MM.1S (cell line): ENCODE data around the gene COQ9.
A peak's percentile ranks its signal among the peaks of the same experiment; 100 is the strongest.
"Not testable (repeated sequence)": the region's sequence is repeated elsewhere in the genome, so short reads cannot be mapped to it uniquely, and the experiment has no call there.

Source experiments
- DNase-seq: peaks from one replicate; pipeline ENCODE4 v3.0.0-alpha.2; 2015
- H2AFZ ChIP-seq: fragments of 300-600 bp; sonication (generic); 2 replicates; pipeline ENCODE4 v1.6.0; 2016; ENCODE audit warnings: antibody characterized with exemption, low read length
- H3F3A ChIP-seq: fragments of 300-600 bp; sonication (generic); 2 replicates; pipeline ENCODE4 v1.6.1; 2016; ENCODE audit warnings: mild to moderate bottlenecking, antibody characterized with exemption, low read length, moderate library complexity, mixed read lengths; ENCODE audit not compliant: insufficient read depth
- H3K27ac ChIP-seq: fragments of 300-600 bp; sonication (generic); 2 replicates; pipeline ENCODE4 v1.5.1; 2016; ENCODE audit warnings: mild to moderate bottlenecking, low read length
- H3K27me3 ChIP-seq: fragments of 300-600 bp; sonication (generic); replicated peaks from 2 replicates; pipeline ENCODE4 v1.6.0; 2016; ENCODE audit warnings: low read length; ENCODE audit not compliant: insufficient read depth
- H3K36me3 ChIP-seq: fragments of 300-600 bp; sonication (generic); replicated peaks from 2 replicates; pipeline ENCODE4 v1.6.1; 2016; ENCODE audit warnings: mild to moderate bottlenecking, low read length, mixed read lengths; ENCODE audit not compliant: insufficient read depth
- H3K4me1 ChIP-seq: fragments of 300-600 bp; sonication (generic); 2 replicates; pipeline ENCODE4 v1.6.1; 2016; ENCODE audit warnings: low read length, mixed read lengths
- H3K4me2 ChIP-seq: fragments of 300-600 bp; sonication (generic); 2 replicates; pipeline ENCODE4 v1.6.0; 2016; ENCODE audit warnings: low read depth, low read length
- H3K4me3 ChIP-seq: fragments of 300-600 bp; sonication (generic); 2 replicates; pipeline ENCODE4 v1.5.1; 2016; ENCODE audit warnings: low read length, mixed read lengths
- H3K79me2 ChIP-seq: fragments of 300-600 bp; sonication (generic); 2 replicates; pipeline ENCODE4 v1.6.1; 2016; ENCODE audit warnings: mixed run types, low read length, mixed read lengths
- H3K9ac ChIP-seq: fragments of 300-600 bp; sonication (generic); 2 replicates; pipeline ENCODE4 v1.6.1; 2016; ENCODE audit warnings: low read length, mixed read lengths
- H3K9me2 ChIP-seq: fragments of 300-600 bp; sonication (generic); replicated peaks from 2 replicates; pipeline ENCODE4 v1.6.1; 2016; ENCODE audit warnings: mild to moderate bottlenecking, low read length, mixed read lengths; ENCODE audit not compliant: insufficient read depth
- H3K9me3 ChIP-seq: fragments of 300-600 bp; sonication (generic); replicated peaks from 2 replicates; pipeline ENCODE4 v1.6.1; 2016; ENCODE audit warnings: mild to moderate bottlenecking, low read length, mixed read lengths; ENCODE audit not compliant: insufficient read depth
- H4K20me1 ChIP-seq: fragments of 300-600 bp; sonication (generic); 2 replicates; pipeline ENCODE4 v1.6.1; 2016; ENCODE audit warnings: mild to moderate bottlenecking, low read length, moderate library complexity, mixed read lengths; ENCODE audit not compliant: insufficient read depth
- EZH2 ChIP-seq: fragments of 300-600 bp; sonication (generic); optimal IDR thresholded peaks from 2 replicates; pipeline ENCODE3; 2017; ENCODE audit warnings: low read depth, mild to moderate bottlenecking, antibody characterized with exemption, low read length, mixed read lengths
- EZH2phosphoT487 ChIP-seq: fragments of 300-600 bp; sonication (generic); IDR thresholded peaks from 2 replicates; pipeline ENCODE4 v1.6.1; 2018; ENCODE audit warnings: antibody characterized with exemption, low read length
- TF ChIP-seq, protein P1 (sequence below): fragments of 300-600 bp; sonication (generic); IDR thresholded peaks from 2 replicates; pipeline ENCODE4 v1.5.1; 2016; ENCODE audit warnings: antibody characterized with exemption, low read length, mixed read lengths

The COQ9 gene, protein sequence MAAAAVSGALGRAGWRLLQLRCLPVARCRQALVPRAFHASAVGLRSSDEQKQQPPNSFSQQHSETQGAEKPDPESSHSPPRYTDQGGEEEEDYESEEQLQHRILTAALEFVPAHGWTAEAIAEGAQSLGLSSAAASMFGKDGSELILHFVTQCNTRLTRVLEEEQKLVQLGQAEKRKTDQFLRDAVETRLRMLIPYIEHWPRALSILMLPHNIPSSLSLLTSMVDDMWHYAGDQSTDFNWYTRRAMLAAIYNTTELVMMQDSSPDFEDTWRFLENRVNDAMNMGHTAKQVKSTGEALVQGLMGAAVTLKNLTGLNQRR

DNA sequence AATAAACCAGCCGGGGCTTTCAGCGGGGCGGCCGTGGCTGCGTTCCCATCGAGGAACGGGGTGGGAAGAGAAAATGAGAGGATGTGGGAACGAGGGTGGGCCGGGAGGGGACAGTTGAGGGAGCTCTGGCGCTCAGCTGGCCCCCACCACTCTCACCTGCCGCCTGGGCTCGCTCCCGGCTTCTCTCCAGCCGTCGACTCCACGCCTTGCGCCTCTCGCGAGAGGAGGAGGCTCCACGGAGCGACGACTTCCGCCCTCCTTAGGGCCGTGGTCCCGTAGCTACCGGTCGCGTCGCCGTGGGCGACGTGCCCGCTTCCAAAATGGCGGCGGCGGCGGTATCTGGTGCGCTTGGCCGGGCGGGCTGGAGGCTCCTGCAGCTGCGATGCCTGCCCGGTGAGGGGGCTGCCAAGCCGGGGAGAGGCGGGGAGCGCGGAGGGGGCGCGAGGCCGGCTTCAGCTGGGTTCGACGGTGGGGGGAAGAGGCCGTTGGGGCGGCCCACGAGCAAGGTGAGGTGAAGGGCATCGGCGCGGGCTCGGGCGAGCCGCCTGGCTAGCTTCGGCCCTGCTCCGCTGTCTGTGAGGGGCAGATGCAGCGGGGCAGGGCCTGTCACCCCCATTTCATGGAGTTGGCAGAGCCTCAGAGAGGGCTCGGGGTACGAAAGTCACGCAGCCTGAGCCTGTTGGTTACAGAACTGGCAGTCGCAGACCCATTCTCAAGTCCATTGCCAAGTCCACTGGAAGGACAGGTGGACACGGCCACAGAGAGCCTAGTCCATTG is at the start of gene COQ9, which contains the start of gene CIAPIN1:
Gene COQ9 (plus strand): TSS at position 294 of the 777 bp plus-strand sequence. CDS start 27 bp downstream, at position 321.
Gene CIAPIN1 (minus strand): TSS at position 200 of the 777 bp plus-strand sequence. CDS start 6,457 bp downstream, outside the sequence.
- H3K79me2 ChIP-seq, result peaks cover 69% of the 10 kb centered on the region
- no peaks in the 10 kb centered on the region for H3K9me3 ChIP-seq
- H3K4me3 ChIP-seq, result peak within 1 kb of the TSS; percentile 95
- DNase-seq, result peak; percentile 95
- peak within 1 kb of the TSS; percentile 93 for H3K4me2 ChIP-seq
- H3K4me1 ChIP-seq, result peaks cover 8% of the 10 kb centered on the region; the same call in 1 of the 2 replicates
- peak within 1 kb of the TSS; percentile 99 for H3K9ac ChIP-seq
- 0 out of 2 replicates have a peak, but pooled peaks cover 4% of the 10 kb centered on the region for H3K36me3 ChIP-seq
- TF ChIP-seq EZH2phosphoT487 (no peak), EZH2 (no peak)
- TF ChIP-seq, protein P1, sequence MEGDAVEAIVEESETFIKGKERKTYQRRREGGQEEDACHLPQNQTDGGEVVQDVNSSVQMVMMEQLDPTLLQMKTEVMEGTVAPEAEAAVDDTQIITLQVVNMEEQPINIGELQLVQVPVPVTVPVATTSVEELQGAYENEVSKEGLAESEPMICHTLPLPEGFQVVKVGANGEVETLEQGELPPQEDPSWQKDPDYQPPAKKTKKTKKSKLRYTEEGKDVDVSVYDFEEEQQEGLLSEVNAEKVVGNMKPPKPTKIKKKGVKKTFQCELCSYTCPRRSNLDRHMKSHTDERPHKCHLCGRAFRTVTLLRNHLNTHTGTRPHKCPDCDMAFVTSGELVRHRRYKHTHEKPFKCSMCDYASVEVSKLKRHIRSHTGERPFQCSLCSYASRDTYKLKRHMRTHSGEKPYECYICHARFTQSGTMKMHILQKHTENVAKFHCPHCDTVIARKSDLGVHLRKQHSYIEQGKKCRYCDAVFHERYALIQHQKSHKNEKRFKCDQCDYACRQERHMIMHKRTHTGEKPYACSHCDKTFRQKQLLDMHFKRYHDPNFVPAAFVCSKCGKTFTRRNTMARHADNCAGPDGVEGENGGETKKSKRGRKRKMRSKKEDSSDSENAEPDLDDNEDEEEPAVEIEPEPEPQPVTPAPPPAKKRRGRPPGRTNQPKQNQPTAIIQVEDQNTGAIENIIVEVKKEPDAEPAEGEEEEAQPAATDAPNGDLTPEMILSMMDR, result no peak
- H2AFZ ChIP-seq, result peak within 1 kb of the TSS; percentile 92
- peak within 1 kb of the TSS; percentile 64 for H3K27ac ChIP-seq
- no peaks in the 10 kb centered on the region for H3F3A ChIP-seq
- H3K27me3 ChIP-seq, result no peaks in the 10 kb centered on the region
- H4K20me1 ChIP-seq, result no peaks in the 10 kb centered on the region
- no peaks in the 10 kb centered on the region for H3K9me2 ChIP-seq

DNA sequence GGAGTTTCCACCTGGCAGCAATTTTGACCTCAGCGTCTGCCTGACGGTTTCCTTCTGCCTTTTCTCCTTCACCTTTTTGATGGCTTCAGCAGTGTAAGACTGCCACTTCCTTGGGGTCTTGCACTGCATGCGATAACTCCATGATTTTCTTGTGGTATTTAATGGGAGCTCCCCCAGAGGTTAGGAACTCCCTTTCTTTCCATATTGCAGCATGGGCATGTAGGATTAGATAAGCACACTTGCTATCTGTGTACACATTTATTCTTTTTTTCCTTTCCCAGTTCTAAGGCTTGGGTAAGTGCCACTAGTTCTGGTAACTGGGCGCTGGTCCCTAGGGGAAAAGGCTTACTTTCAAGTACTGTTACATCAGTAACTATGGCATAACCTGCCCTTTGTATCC is 49.8 kb upstream of the COQ9 start:
- H3K4me1 ChIP-seq, H3K36me3 ChIP-seq, H3K27me3 ChIP-seq, H3K27ac ChIP-seq, H3K79me2 ChIP-seq, H3K9me2 ChIP-seq, DNase-seq, H3F3A ChIP-seq, H3K9ac ChIP-seq, H4K20me1 ChIP-seq, H3K9me3 ChIP-seq, H3K4me2 ChIP-seq, H2AFZ ChIP-seq, H3K4me3 ChIP-seq: not testable (repeated sequence)

DNA sequence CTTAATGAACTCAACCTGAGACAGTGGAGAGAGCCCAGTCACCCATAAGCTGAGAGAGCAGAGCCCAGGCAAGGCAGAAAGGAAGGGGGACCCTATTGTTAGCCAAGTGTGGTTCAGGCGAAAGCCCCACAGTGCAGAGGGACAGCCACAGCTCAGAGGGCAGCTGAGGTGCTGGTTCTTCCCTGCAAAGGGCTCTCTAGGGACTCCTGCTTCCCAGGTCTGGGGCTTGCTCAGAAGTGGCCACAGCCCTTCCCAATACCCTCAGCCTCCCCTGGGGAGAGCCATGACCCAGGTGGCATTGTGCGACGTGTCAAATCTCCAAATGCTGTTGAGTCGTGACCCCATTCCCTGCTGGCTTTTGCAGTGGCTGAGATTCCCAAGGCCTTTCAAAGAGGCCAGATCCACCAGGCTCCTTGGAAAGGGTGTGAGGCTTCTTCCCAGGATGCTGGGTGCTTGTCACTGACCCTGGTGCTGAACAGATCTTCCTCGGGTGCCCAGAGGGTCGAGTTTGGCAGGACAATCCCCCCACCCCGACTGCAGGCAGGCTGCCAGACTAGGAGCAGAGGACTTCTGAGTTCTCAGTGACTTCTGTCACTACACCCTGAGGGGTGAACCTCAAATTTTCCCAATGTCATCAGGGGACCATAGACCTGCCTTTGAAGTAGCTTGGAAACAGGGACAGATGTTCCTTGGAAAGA is 45.2 kb upstream of the COQ9 start:
- H3K36me3 ChIP-seq, result no peaks in the 10 kb centered on the region
- H3F3A ChIP-seq, result no peaks in the 10 kb centered on the region
- H3K79me2 ChIP-seq, result no peaks in the 10 kb centered on the region
- no peak overlapping the region for H3K4me3 ChIP-seq
- H4K20me1 ChIP-seq, result no peaks in the 10 kb centered on the region
- H3K9me2 ChIP-seq, result no peaks in the 10 kb centered on the region
- H3K27me3 ChIP-seq, result peaks cover 16% of the 10 kb centered on the region; the same call in 1 of the 2 replicates
- TF ChIP-seq EZH2phosphoT487 (no peak), EZH2 (no peak)
- TF ChIP-seq, protein P1, result no peak
- H2AFZ ChIP-seq, result no peak overlapping the region
- no peaks in the 10 kb centered on the region for H3K4me1 ChIP-seq
- H3K4me2 ChIP-seq, result no peak overlapping the region
- DNase-seq, result no peak
- H3K27ac ChIP-seq, result no peak overlapping the region
- no peaks in the 10 kb centered on the region for H3K9me3 ChIP-seq
- H3K9ac ChIP-seq, result no peak overlapping the region
